ENCODE results near the gene NOTCH4.
"Not testable (repeated sequence)": the region's sequence is repeated elsewhere in the genome, so short reads cannot be mapped to it uniquely, and the experiment has no call there.

NOTCH4 gene

GRCh38 chr6:32189742-32190053 is 34.2 kb downstream of the NOTCH4 start:
- H3K36me3 ChIP-seq (ENCODE audit: control insufficient read depth in 1 of 2, insufficient read depth in 2 of 2, low read depth in 1 of 2, low read length in 2 of 2), result peaks cover 24 to 27% of the 10 kb centered on the region in 2 experiments
- peak overlapping the region; percentile 66 to 94 for H3K4me3 ChIP-seq (ENCODE audit: insufficient read depth in 1 of 2, low read depth in 1 of 2, low read length in 2 of 2)
- no peak overlapping the region for H4K91ac ChIP-seq (ENCODE audit: low read length)
- no peak for DNase-seq
- H3K18ac ChIP-seq (ENCODE audit: low read depth in 1 of 2, low read length in 2 of 2), result peak overlapping the region; percentile 81 to 84
- H2AK5ac ChIP-seq (ENCODE audit: low read length, severe bottlenecking), result no peak overlapping the region
- H3K79me1 ChIP-seq (replicated peaks; ENCODE audit: low read length, poor library complexity, severe bottlenecking), result peaks cover 14% of the 10 kb centered on the region
- H3K14ac ChIP-seq (ENCODE audit: low read length in 2 of 2), result peak overlapping the region; percentile 84 to 87
- H3K27me3 ChIP-seq (ENCODE audit: control insufficient read depth in 1 of 2, insufficient read depth in 1 of 2, low read length in 2 of 2), result no peaks in the 10 kb centered on the region
- H4K8ac ChIP-seq (ENCODE audit: low read length), result peak overlapping the region; percentile 48
- peak overlapping the region; percentile 77 to 87 for H3K4ac ChIP-seq (ENCODE audit: low read depth in 1 of 2, low read length in 2 of 2)
- no peaks in the 10 kb centered on the region for H3K9me3 ChIP-seq (ENCODE audit: control insufficient read depth, low read length)
- no peak overlapping the region for H2BK12ac ChIP-seq (ENCODE audit: low read length in 2 of 2)
- no peak overlapping the region for H2AFZ ChIP-seq (ENCODE audit: low read depth, low read length)
- peak overlapping the region; percentile 81 for H3K4me2 ChIP-seq (ENCODE audit: low read length, poor library complexity, severe bottlenecking)
- H3K4me1 ChIP-seq (ENCODE audit: control insufficient read depth, insufficient read depth, low read depth, low read length), result peaks cover 37% of the 10 kb centered on the region
- 2% methylated on average over 7 of the region's 23 CpGs for WGBS
- peak overlapping the region; percentile 96 for H2BK15ac ChIP-seq (ENCODE audit: low read depth, poor library complexity, severe bottlenecking)
- H2BK120ac ChIP-seq (ENCODE audit: low read depth, low read length), result peak overlapping the region; percentile 99
- H2BK5ac ChIP-seq (ENCODE audit: low read depth, low read length, poor library complexity, severe bottlenecking), result no peak overlapping the region
- H3K27ac ChIP-seq (ENCODE audit: low read length, poor library complexity, severe bottlenecking), result peak overlapping the region; percentile 55
- no peak overlapping the region for H3K23ac ChIP-seq (ENCODE audit: low read length in 2 of 2)
- peak overlapping the region; percentile 94 for H3K9ac ChIP-seq (ENCODE audit: low read length)

- Histone ChIP-seq H3K9ac (ENCODE audit: low read length) (peak overlapping the region; percentile 94), H3K27ac (ENCODE audit: low read length, poor library complexity, severe bottlenecking) (peak overlapping the region; percentile 55), H3K36me3 (ENCODE audit: control insufficient read depth in 1 of 2, insufficient read depth in 2 of 2, low read depth in 1 of 2, low read length in 2 of 2) (peaks cover 27 to 29% of the 10 kb centered on the region in 2 experiments), H3K79me1 (replicated peaks; ENCODE audit: low read length, poor library complexity, severe bottlenecking) (peaks cover 16% of the 10 kb centered on the region), H3K23ac (ENCODE audit: low read length in 2 of 2) (peak overlapping the region in 1 of 2 experiments; percentile 57), H3K18ac (ENCODE audit: low read depth in 1 of 2, low read length in 2 of 2) (peak overlapping the region; percentile 81 to 84), H4K91ac (ENCODE audit: low read length) (no peak overlapping the region), H3K4ac (ENCODE audit: low read depth in 1 of 2, low read length in 2 of 2) (peak overlapping the region; percentile 77 to 87), H3K4me3 (ENCODE audit: insufficient read depth in 1 of 2, low read depth in 1 of 2, low read length in 2 of 2) (peak overlapping the region; percentile 66 to 94), H3K4me2 (ENCODE audit: low read length, poor library complexity, severe bottlenecking) (peak overlapping the region; percentile 81), H4K8ac (ENCODE audit: low read length) (peak overlapping the region; percentile 48), H2BK5ac (ENCODE audit: low read depth, low read length, poor library complexity, severe bottlenecking) (peak overlapping the region; percentile 40), H3K9me3 (ENCODE audit: control insufficient read depth, low read length) (no peaks in the 10 kb centered on the region), H2AK5ac (ENCODE audit: low read length, severe bottlenecking) (peak overlapping the region; percentile 74), H3K14ac (ENCODE audit: low read length in 2 of 2) (peak overlapping the region; percentile 84 to 87), H3K4me1 (ENCODE audit: control insufficient read depth, insufficient read depth, low read depth, low read length) (peaks cover 39% of the 10 kb centered on the region), H2BK120ac (ENCODE audit: low read depth, low read length) (peak overlapping the region; percentile 99), H2BK15ac (ENCODE audit: low read depth, poor library complexity, severe bottlenecking) (peak overlapping the region; percentile 96), H3K27me3 (ENCODE audit: control insufficient read depth in 1 of 2, insufficient read depth in 1 of 2, low read length in 2 of 2) (no peaks in the 10 kb centered on the region), H2BK12ac (ENCODE audit: low read length in 2 of 2) (peak overlapping the region in 1 of 2 experiments; percentile 45), H2AFZ (ENCODE audit: low read depth, low read length) (no peak overlapping the region)
- 2% methylated on average over 7 of the region's 10 CpGs for WGBS
- DNase-seq, result peak; percentile 14
Observed at GRCh38 chr6:32189069-32189741, 34.7 kb downstream of the NOTCH4 start.

GRCh38 chr6:32188381-32189068 is 35.3 kb downstream of the NOTCH4 start:
- H3K36me3 ChIP-seq (ENCODE audit: control insufficient read depth in 1 of 2, insufficient read depth in 2 of 2, low read depth in 1 of 2, low read length in 2 of 2), result peaks cover 33 to 36% of the 10 kb centered on the region in 2 experiments
- H2BK5ac ChIP-seq (ENCODE audit: low read depth, low read length, poor library complexity, severe bottlenecking), result no peak overlapping the region
- 34% methylated on average over 13 of the region's 13 CpGs for WGBS

GRCh38 chr6:32187725-32188380 is 36.0 kb downstream of the NOTCH4 start:
- H3K4me2 ChIP-seq (ENCODE audit: low read length, poor library complexity, severe bottlenecking); H2AK5ac ChIP-seq (ENCODE audit: low read length, severe bottlenecking); H3K4ac ChIP-seq (ENCODE audit: low read depth in 1 of 2, low read length in 2 of 2); H2BK5ac ChIP-seq (ENCODE audit: low read depth, low read length, poor library complexity, severe bottlenecking); H2BK12ac ChIP-seq (ENCODE audit: low read length in 2 of 2); H3K27me3 ChIP-seq (ENCODE audit: control insufficient read depth in 1 of 2, insufficient read depth in 1 of 2, low read length in 2 of 2); H2BK15ac ChIP-seq (ENCODE audit: low read depth, poor library complexity, severe bottlenecking); DNase-seq; H3K9me3 ChIP-seq (ENCODE audit: control insufficient read depth, low read length); H4K8ac ChIP-seq (ENCODE audit: low read length); H2AFZ ChIP-seq (ENCODE audit: low read depth, low read length); H2BK120ac ChIP-seq (ENCODE audit: low read depth, low read length); H3K14ac ChIP-seq (ENCODE audit: low read length in 2 of 2); H3K27ac ChIP-seq (ENCODE audit: low read length, poor library complexity, severe bottlenecking); H3K18ac ChIP-seq (ENCODE audit: low read depth in 1 of 2, low read length in 2 of 2); H4K91ac ChIP-seq (ENCODE audit: low read length): not testable (repeated sequence)
- WGBS, result 84% methylated on average over 13 of the region's 18 CpGs
- Histone ChIP-seq H3K79me1 (replicated peaks; ENCODE audit: low read length, poor library complexity, severe bottlenecking) (peaks cover 23% of the 10 kb centered on the region), H3K4me3 (ENCODE audit: insufficient read depth in 1 of 2, low read depth in 1 of 2, low read length in 2 of 2) (peak overlapping the region in 1 of 2 experiments; percentile 94), H3K9ac (ENCODE audit: low read length) (peak overlapping the region; percentile 94), H3K23ac (ENCODE audit: low read length in 2 of 2) (peak overlapping the region in 1 of 2 experiments; percentile 23), H3K4me1 (ENCODE audit: control insufficient read depth, insufficient read depth, low read depth, low read length) (peaks cover 42% of the 10 kb centered on the region), H3K36me3 (ENCODE audit: control insufficient read depth in 1 of 2, insufficient read depth in 2 of 2, low read depth in 1 of 2, low read length in 2 of 2) (peaks cover 40 to 42% of the 10 kb centered on the region in 2 experiments)

More at GRCh38 chr6:32188381-32189068, 35.3 kb downstream of the NOTCH4 start:
- peak overlapping the region in 1 of 2 experiments; percentile 46 for H3K23ac ChIP-seq (ENCODE audit: low read length in 2 of 2)
- peak overlapping the region; percentile 81 for H3K4me2 ChIP-seq (ENCODE audit: low read length, poor library complexity, severe bottlenecking)
- peaks cover 42% of the 10 kb centered on the region for H3K4me1 ChIP-seq (ENCODE audit: control insufficient read depth, insufficient read depth, low read depth, low read length)
- no peak overlapping the region for H2AFZ ChIP-seq (ENCODE audit: low read depth, low read length)
- no peak overlapping the region for H2AK5ac ChIP-seq (ENCODE audit: low read length, severe bottlenecking)
- H3K18ac ChIP-seq (ENCODE audit: low read depth in 1 of 2, low read length in 2 of 2), result peak overlapping the region; percentile 16 to 81
- peak overlapping the region; percentile 94 for H3K9ac ChIP-seq (ENCODE audit: low read length)
- H3K4ac ChIP-seq (ENCODE audit: low read depth in 1 of 2, low read length in 2 of 2), result peak overlapping the region; percentile 20 to 87
- H3K79me1 ChIP-seq (replicated peaks; ENCODE audit: low read length, poor library complexity, severe bottlenecking), result peaks cover 20% of the 10 kb centered on the region
- H4K91ac ChIP-seq (ENCODE audit: low read length), result no peak overlapping the region
- no peak overlapping the region for H3K14ac ChIP-seq (ENCODE audit: low read length in 2 of 2)
- peak overlapping the region; percentile 66 to 94 for H3K4me3 ChIP-seq (ENCODE audit: insufficient read depth in 1 of 2, low read depth in 1 of 2, low read length in 2 of 2)
- peak overlapping the region; percentile 55 for H3K27ac ChIP-seq (ENCODE audit: low read length, poor library complexity, severe bottlenecking)
- no peak overlapping the region for H2BK12ac ChIP-seq (ENCODE audit: low read length in 2 of 2)
- peak overlapping the region; percentile 61 for H2BK120ac ChIP-seq (ENCODE audit: low read depth, low read length)
- H2BK15ac ChIP-seq (ENCODE audit: low read depth, poor library complexity, severe bottlenecking), result no peak overlapping the region
- DNase-seq, result peak; percentile 48
- H3K27me3 ChIP-seq (ENCODE audit: control insufficient read depth in 1 of 2, insufficient read depth in 1 of 2, low read length in 2 of 2), result no peaks in the 10 kb centered on the region
- H3K9me3 ChIP-seq (ENCODE audit: control insufficient read depth, low read length), result no peaks in the 10 kb centered on the region
- H4K8ac ChIP-seq (ENCODE audit: low read length), result no peak overlapping the region

Measured in mesenchymal stem cell (in vitro differentiated cells and primary cell).